MM.1S (cell line): Measurements from ENCODE around the gene MYMK.

Source experiments
- DNase-seq: peaks from one replicate; pipeline ENCODE4 v3.0.0-alpha.2; 2015
- H2AFZ ChIP-seq: fragments of 300-600 bp; sonication (generic); 2 replicates; pipeline ENCODE4 v1.6.0; 2016; ENCODE audit warnings: antibody characterized with exemption, low read length
- H3F3A ChIP-seq: fragments of 300-600 bp; sonication (generic); 2 replicates; pipeline ENCODE4 v1.6.1; 2016; ENCODE audit warnings: mild to moderate bottlenecking, antibody characterized with exemption, low read length, moderate library complexity, mixed read lengths; ENCODE audit not compliant: insufficient read depth
- H3K27ac ChIP-seq: fragments of 300-600 bp; sonication (generic); 2 replicates; pipeline ENCODE4 v1.5.1; 2016; ENCODE audit warnings: mild to moderate bottlenecking, low read length
- H3K27me3 ChIP-seq: fragments of 300-600 bp; sonication (generic); replicated peaks from 2 replicates; pipeline ENCODE4 v1.6.0; 2016; ENCODE audit warnings: low read length; ENCODE audit not compliant: insufficient read depth
- H3K36me3 ChIP-seq: fragments of 300-600 bp; sonication (generic); replicated peaks from 2 replicates; pipeline ENCODE4 v1.6.1; 2016; ENCODE audit warnings: mild to moderate bottlenecking, low read length, mixed read lengths; ENCODE audit not compliant: insufficient read depth
- H3K4me1 ChIP-seq: fragments of 300-600 bp; sonication (generic); 2 replicates; pipeline ENCODE4 v1.6.1; 2016; ENCODE audit warnings: low read length, mixed read lengths
- H3K4me2 ChIP-seq: fragments of 300-600 bp; sonication (generic); 2 replicates; pipeline ENCODE4 v1.6.0; 2016; ENCODE audit warnings: low read depth, low read length
- H3K4me3 ChIP-seq: fragments of 300-600 bp; sonication (generic); 2 replicates; pipeline ENCODE4 v1.5.1; 2016; ENCODE audit warnings: low read length, mixed read lengths
- H3K79me2 ChIP-seq: fragments of 300-600 bp; sonication (generic); 2 replicates; pipeline ENCODE4 v1.6.1; 2016; ENCODE audit warnings: mixed run types, low read length, mixed read lengths
- H3K9ac ChIP-seq: fragments of 300-600 bp; sonication (generic); 2 replicates; pipeline ENCODE4 v1.6.1; 2016; ENCODE audit warnings: low read length, mixed read lengths
- H3K9me2 ChIP-seq: fragments of 300-600 bp; sonication (generic); replicated peaks from 2 replicates; pipeline ENCODE4 v1.6.1; 2016; ENCODE audit warnings: mild to moderate bottlenecking, low read length, mixed read lengths; ENCODE audit not compliant: insufficient read depth
- H3K9me3 ChIP-seq: fragments of 300-600 bp; sonication (generic); replicated peaks from 2 replicates; pipeline ENCODE4 v1.6.1; 2016; ENCODE audit warnings: mild to moderate bottlenecking, low read length, mixed read lengths; ENCODE audit not compliant: insufficient read depth
- H4K20me1 ChIP-seq: fragments of 300-600 bp; sonication (generic); 2 replicates; pipeline ENCODE4 v1.6.1; 2016; ENCODE audit warnings: mild to moderate bottlenecking, low read length, moderate library complexity, mixed read lengths; ENCODE audit not compliant: insufficient read depth
- EZH2 ChIP-seq: fragments of 300-600 bp; sonication (generic); optimal IDR thresholded peaks from 2 replicates; pipeline ENCODE3; 2017; ENCODE audit warnings: low read depth, mild to moderate bottlenecking, antibody characterized with exemption, low read length, mixed read lengths
- EZH2phosphoT487 ChIP-seq: fragments of 300-600 bp; sonication (generic); IDR thresholded peaks from 2 replicates; pipeline ENCODE4 v1.6.1; 2018; ENCODE audit warnings: antibody characterized with exemption, low read length
- TF ChIP-seq, protein P1 (sequence below): fragments of 300-600 bp; sonication (generic); IDR thresholded peaks from 2 replicates; pipeline ENCODE4 v1.5.1; 2016; ENCODE audit warnings: antibody characterized with exemption, low read length, mixed read lengths

Gene MYMK

GRCh38 chr9:133493845-133494540 is 30.8 kb downstream of the MYMK start:
- no peaks in the 10 kb centered on the region for H4K20me1 ChIP-seq
- H3K9me3 ChIP-seq: no peaks in the 10 kb centered on the region
- no peaks in the 10 kb centered on the region for H3F3A ChIP-seq
- no peaks in the 10 kb centered on the region for H3K4me1 ChIP-seq
- no peaks in the 10 kb centered on the region for H3K9me2 ChIP-seq
- no peak for TF ChIP-seq EZH2phosphoT487
- TF ChIP-seq, protein P1, sequence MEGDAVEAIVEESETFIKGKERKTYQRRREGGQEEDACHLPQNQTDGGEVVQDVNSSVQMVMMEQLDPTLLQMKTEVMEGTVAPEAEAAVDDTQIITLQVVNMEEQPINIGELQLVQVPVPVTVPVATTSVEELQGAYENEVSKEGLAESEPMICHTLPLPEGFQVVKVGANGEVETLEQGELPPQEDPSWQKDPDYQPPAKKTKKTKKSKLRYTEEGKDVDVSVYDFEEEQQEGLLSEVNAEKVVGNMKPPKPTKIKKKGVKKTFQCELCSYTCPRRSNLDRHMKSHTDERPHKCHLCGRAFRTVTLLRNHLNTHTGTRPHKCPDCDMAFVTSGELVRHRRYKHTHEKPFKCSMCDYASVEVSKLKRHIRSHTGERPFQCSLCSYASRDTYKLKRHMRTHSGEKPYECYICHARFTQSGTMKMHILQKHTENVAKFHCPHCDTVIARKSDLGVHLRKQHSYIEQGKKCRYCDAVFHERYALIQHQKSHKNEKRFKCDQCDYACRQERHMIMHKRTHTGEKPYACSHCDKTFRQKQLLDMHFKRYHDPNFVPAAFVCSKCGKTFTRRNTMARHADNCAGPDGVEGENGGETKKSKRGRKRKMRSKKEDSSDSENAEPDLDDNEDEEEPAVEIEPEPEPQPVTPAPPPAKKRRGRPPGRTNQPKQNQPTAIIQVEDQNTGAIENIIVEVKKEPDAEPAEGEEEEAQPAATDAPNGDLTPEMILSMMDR: no peak
- no peak for TF ChIP-seq EZH2
- H3K36me3 ChIP-seq: no peaks in the 10 kb centered on the region
- no peak overlapping the region for H3K27ac ChIP-seq
- H3K4me2 ChIP-seq: no peak overlapping the region
- H3K79me2 ChIP-seq: no peaks in the 10 kb centered on the region
- H3K4me3 ChIP-seq: no peak overlapping the region
- peaks cover 100% of the 10 kb centered on the region for H3K27me3 ChIP-seq
- no peak for DNase-seq
- no peak overlapping the region for H2AFZ ChIP-seq
- no peak overlapping the region for H3K9ac ChIP-seq

- TF ChIP-seq, protein P1: no peak
- TF ChIP-seq EZH2phosphoT487 (no peak), EZH2 (no peak)
- no peak overlapping the region for H3K4me2 ChIP-seq
- no peaks in the 10 kb centered on the region for H3K4me1 ChIP-seq
- H3K27ac ChIP-seq: no peak overlapping the region
- H3F3A ChIP-seq: no peaks in the 10 kb centered on the region
- peaks cover 100% of the 10 kb centered on the region for H3K27me3 ChIP-seq
- DNase-seq: no peak
- H4K20me1 ChIP-seq: no peaks in the 10 kb centered on the region
- no peaks in the 10 kb centered on the region for H3K79me2 ChIP-seq
- H3K9me3 ChIP-seq: no peaks in the 10 kb centered on the region
- no peaks in the 10 kb centered on the region for H3K36me3 ChIP-seq
- H3K9ac ChIP-seq: no peak overlapping the region
- H3K4me3 ChIP-seq: no peak overlapping the region
- no peaks in the 10 kb centered on the region for H3K9me2 ChIP-seq
- no peak overlapping the region for H2AFZ ChIP-seq
These were observed 31.3 kb downstream of the MYMK start for GRCh38 chr9:133493428-133493827.

DNA sequence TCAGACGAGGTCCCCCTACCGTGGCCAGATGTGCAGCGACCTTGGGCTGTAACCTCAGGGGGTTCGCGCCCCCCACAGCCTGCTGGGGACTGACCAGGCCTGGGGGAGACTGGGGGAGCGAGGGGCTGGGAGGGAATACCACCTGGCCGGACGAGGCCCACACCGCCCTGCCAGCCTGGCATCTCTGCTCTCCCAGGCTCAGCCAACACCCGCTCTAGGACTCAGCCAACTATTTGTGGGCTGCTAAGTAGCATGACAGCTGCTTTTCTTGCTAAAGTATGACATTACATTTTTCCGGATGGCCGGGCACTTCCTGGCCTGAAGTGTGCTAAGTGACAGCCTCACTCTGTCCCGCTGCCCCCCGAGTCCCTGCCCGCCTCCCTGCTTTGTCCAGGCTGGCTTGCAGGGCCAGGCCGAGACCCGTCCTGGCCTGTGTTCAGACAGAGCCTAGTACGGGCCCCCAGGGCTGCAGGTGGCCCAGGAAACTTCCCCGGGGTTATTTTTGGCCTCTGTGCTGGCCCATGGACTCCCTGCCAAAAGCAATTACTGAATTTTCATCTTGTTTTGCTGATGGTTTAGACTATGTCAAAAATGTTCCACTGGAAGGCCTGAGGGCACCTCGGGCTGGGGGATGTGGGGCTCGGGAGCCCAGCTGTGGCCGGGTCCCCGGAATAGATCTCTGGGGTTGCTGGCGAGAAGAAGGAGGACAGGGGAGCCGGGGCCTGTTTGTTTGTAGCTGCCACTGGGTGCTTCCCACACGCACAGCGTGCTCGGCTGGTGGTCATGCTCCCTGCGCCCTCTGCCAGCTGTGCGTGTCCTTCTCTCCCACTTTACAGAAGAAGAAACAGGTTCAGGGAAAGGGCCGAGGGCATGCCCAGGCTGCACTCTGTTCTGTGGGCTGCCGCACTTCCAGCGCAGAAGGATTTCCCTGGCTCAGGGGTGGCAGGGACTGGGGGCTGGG is 32.4 kb downstream of the MYMK start:
- Histone ChIP-seq H4K20me1 (no peaks in the 10 kb centered on the region), H3K9ac (no peak overlapping the region), H3K9me2 (no peaks in the 10 kb centered on the region), H3K4me3 (no peak overlapping the region), H3K4me2 (no peak overlapping the region), H3K9me3 (no peaks in the 10 kb centered on the region), H3K79me2 (no peaks in the 10 kb centered on the region), H3K4me1 (no peaks in the 10 kb centered on the region), H3K27ac (no peak overlapping the region), H3F3A (no peaks in the 10 kb centered on the region), H2AFZ (no peak overlapping the region), H3K27me3 (peaks cover 100% of the 10 kb centered on the region), H3K36me3 (no peaks in the 10 kb centered on the region)
- DNase-seq: no peak
- no peak for TF ChIP-seq EZH2
- no peak for TF ChIP-seq EZH2phosphoT487
- TF ChIP-seq, protein P1: no peak
